Dermis blood vessel endothelial cell (primary cell): Measurements from ENCODE around the gene CLDN9. TPM values are rescaled to one million over a fixed set of nuclear protein-coding genes. Genes with fewer than 3 reads are reported as not detected.

Experiments used
- DNase-seq: peaks from one replicate; pipeline ENCODE4 v3.0.0; 2010
- total RNA-seq: library from RNA; depleted of rRNA; stranded (reverse); fragments of >200 nt; gene quantifications from 2 replicates; pipeline ENCODE4 v1.2.3, GENCODE V29; 2014

The CLDN9 gene
- total RNA-seq, 1 donor from 2014 or later: not detected

- no peak for DNase-seq
Measured at GRCh38 chr16:2974319-2975056, 38.2 kb upstream of the CLDN9 start.

- no peak for DNase-seq
Measured at GRCh38 chr16:2975161-2975795, 37.4 kb upstream of the CLDN9 start.

GRCh38 chr16:2976201-2976600 lies 36.5 kb upstream of the CLDN9 start:
- no peak for DNase-seq

GRCh38 chr16:2976673-2977072 lies 36.0 kb upstream of the CLDN9 start:
- no peak for DNase-seq

- no peak for DNase-seq
Measured at GRCh38 chr16:2977440-2977839, 35.3 kb upstream of the CLDN9 start.

GRCh38 chr16:2979669-2980226 lies 33.0 kb upstream of the CLDN9 start:
- DNase-seq: no peak

- peak; percentile 90 for DNase-seq
Measured at GRCh38 chr16:2980227-2981176, 32.2 kb upstream of the CLDN9 start, which contains the start of gene PKMYT1. TSS of gene PKMYT1 (minus strand) at chr16:2980446. CDS start at chr16:2979657, 789 bp downstream.

- no peak for DNase-seq
Measured at GRCh38 chr16:2981177-2981898, 31.4 kb upstream of the CLDN9 start.

- no peak for DNase-seq
Measured at GRCh38 chr16:2981899-2982250, 30.8 kb upstream of the CLDN9 start.

- no peak for DNase-seq
Measured at GRCh38 chr16:2982402-2982801, 30.3 kb upstream of the CLDN9 start.

GRCh38 chr16:2983706-2984136 lies 29.0 kb upstream of the CLDN9 start:
- DNase-seq: peak; percentile 80

GRCh38 chr16:2985462-2985861 lies 27.3 kb upstream of the CLDN9 start:
- no peak for DNase-seq

GRCh38 chr16:2985893-2986355 lies 26.8 kb upstream of the CLDN9 start:
- no peak for DNase-seq

GRCh38 chr16:2986623-2987188 lies 26.0 kb upstream of the CLDN9 start:
- DNase-seq: no peak

GRCh38 chr16:2987286-2987685 lies 25.4 kb upstream of the CLDN9 start:
- DNase-seq: no peak

GRCh38 chr16:2987833-2988232 lies 24.9 kb upstream of the CLDN9 start:
- no peak for DNase-seq

GRCh38 chr16:2988590-2989099 lies 24.1 kb upstream of the CLDN9 start:
- DNase-seq: no peak

- DNase-seq: no peak
Measured at GRCh38 chr16:2990891-2991290, 21.8 kb upstream of the CLDN9 start.

- no peak for DNase-seq
Measured at GRCh38 chr16:2991566-2992261, 21.0 kb upstream of the CLDN9 start.

- DNase-seq: no peak
Measured at GRCh38 chr16:2992383-2993081, 20.2 kb upstream of the CLDN9 start.
